ENCODE measurements around the gene AGPAT1.

Gene AGPAT1

GRCh38 chr6:32168807-32169591 is 6.9 kb downstream of the AGPAT1 start:
- DNase-seq (ENCODE audit: low read depth, low spot score) = no peak

- no peak for DNase-seq (ENCODE audit: low read depth, low spot score)
Measured at GRCh38 chr6:32168350-32168749, 7.5 kb downstream of the AGPAT1 start.

- no peak for DNase-seq (ENCODE audit: low read depth, low spot score)
Measured at GRCh38 chr6:32167761-32168262, 8.1 kb downstream of the AGPAT1 start.

GRCh38 chr6:32167154-32167760 is 8.6 kb downstream of the AGPAT1 start:
- no peak for DNase-seq (ENCODE audit: low read depth, low spot score)

GRCh38 chr6:32166411-32167061 is 9.3 kb downstream of the AGPAT1 start:
- no peak for DNase-seq (ENCODE audit: low read depth, low spot score)

GRCh38 chr6:32164295-32164694 is 11.6 kb downstream of the AGPAT1 start, which contains the start of gene EGFL8:
Gene EGFL8 (plus strand): TSS chr6:32164595. CDS start chr6:32166166, 1,571 bp downstream.
- DNase-seq (ENCODE audit: low read depth, low spot score) = no peak

GRCh38 chr6:32163559-32164258 is 12.2 kb downstream of the AGPAT1 start:
- DNase-seq (ENCODE audit: low read depth, low spot score) = no peak

GRCh38 chr6:32158052-32158451 is 17.8 kb downstream of the AGPAT1 start:
- DNase-seq (ENCODE audit: low read depth, low spot score) = no peak

- DNase-seq (ENCODE audit: low read depth, low spot score) = no peak
Measured at GRCh38 chr6:32156891-32157290, 19.0 kb downstream of the AGPAT1 start.

GRCh38 chr6:32154514-32155161 is 21.2 kb downstream of the AGPAT1 start:
- DNase-seq (ENCODE audit: low read depth, low spot score) = no peak

GRCh38 chr6:32153564-32154513 is 22.0 kb downstream of the AGPAT1 start, which contains the start of gene PPT2:
Gene PPT2 (plus strand): TSS chr6:32154141. CDS start chr6:32154595, 454 bp downstream.
- DNase-seq (ENCODE audit: low read depth, low spot score) = no peak

- no peak for DNase-seq (ENCODE audit: low read depth, low spot score)
Measured at GRCh38 chr6:32152769-32153563, 22.9 kb downstream of the AGPAT1 start.

- DNase-seq (ENCODE audit: low read depth, low spot score) = no peak
Measured at GRCh38 chr6:32151863-32152768, 23.8 kb downstream of the AGPAT1 start, which contains the start of gene PRRT1. Gene PRRT1 (minus strand): TSS chr6:32151939. CDS start chr6:32151827, 112 bp downstream.

- DNase-seq (ENCODE audit: low read depth, low spot score) = no peak
Measured at GRCh38 chr6:32151181-32151862, 24.6 kb downstream of the AGPAT1 start.

GRCh38 chr6:32149932-32150870 is 25.7 kb downstream of the AGPAT1 start:
- no peak for DNase-seq (ENCODE audit: low read depth, low spot score)

- no peak for DNase-seq (ENCODE audit: low read depth, low spot score)
Measured at GRCh38 chr6:32149092-32149755, 26.7 kb downstream of the AGPAT1 start.

Measured in iPS DF 19.7 (cell line).